GM18505 (cell line): ENCODE data around the gene EIF4A3.
"Not testable (repeated sequence)": the region's sequence is repeated elsewhere in the genome, so short reads cannot be mapped to it uniquely, and the experiment has no call there.

Experiments used
- ATAC-seq: cut with Tn5 transposase; IDR thresholded peaks from one replicate; pipeline ENCODE4 v1.9.1; 2021; ENCODE audit not compliant: unreplicated experiment
- POLR2A ChIP-seq: IDR thresholded peaks from 4 replicates; pipeline ENCODE4 v1.6.1; 2011; ENCODE audit warnings: borderline replicate concordance; ENCODE audit not compliant: insufficient read depth, insufficient read length; ENCODE audit errors: extremely low read depth

Gene EIF4A3

DNA sequence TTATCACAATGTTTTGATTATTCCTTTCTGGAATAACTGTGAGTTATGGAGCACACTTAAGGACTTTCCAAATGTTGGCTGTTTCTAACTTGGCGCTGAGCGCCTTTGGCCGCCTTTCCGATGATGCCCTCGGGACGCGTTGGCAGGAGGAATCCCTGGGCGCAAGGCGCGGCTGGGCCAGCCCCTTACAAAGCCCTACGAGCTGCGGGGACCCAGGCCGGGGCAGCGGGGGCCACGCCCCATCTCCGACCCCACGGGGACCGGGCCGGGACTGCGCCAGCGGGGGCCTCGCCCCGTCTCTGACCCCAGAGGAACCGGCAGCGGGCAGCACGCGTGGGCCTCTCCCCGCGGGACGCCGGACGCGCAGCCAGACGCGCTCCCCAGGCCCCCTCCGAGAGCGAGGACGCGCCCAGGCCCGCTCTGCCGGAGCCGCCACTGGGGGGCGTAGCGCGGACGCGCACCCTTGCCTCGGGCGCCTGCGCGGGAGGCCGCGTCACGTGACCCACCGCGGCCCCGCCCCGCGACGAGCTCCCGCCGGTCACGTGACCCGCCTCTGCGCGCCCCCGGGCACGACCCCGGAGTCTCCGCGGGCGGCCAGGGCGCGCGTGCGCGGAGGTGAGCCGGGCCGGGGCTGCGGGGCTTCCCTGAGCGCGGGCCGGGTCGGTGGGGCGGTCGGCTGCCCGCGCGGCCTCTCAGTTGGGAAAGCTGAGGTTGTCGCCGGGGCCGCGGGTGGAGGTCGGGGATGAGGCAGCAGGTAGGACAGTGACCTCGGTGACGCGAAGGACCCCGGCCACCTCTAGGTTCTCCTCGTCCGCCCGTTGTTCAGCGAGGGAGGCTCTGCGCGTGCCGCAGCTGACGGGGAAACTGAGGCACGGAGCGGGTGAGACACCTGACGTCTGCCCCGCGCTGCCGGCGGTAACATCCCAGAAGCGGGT, 45.6 kb downstream of the EIF4A3 start, which contains the start of gene GAA:
TSS of gene GAA (plus strand) at position 571 of the 935 bp plus-strand sequence. CDS start 3,006 bp downstream, outside the sequence.
- TF ChIP-seq POLR2A = peak; percentile 78
- ATAC-seq = peak; percentile 63

DNA sequence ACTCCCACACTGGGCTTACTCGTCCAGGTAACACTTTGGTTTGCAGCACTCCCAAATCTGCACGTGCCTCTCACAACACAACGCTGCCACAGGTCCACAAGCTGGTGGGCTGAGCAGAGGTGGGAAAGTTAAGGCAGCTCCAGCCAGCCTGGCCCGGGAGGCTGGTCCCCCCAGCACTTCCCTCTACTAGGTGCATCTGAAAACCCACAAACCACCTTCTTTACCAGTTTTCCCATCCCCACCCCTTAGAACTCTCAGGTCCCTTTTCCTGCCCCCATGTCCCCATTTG, 46.9 kb downstream of the EIF4A3 start:
- no peak for TF ChIP-seq POLR2A
- ATAC-seq = no peak

DNA sequence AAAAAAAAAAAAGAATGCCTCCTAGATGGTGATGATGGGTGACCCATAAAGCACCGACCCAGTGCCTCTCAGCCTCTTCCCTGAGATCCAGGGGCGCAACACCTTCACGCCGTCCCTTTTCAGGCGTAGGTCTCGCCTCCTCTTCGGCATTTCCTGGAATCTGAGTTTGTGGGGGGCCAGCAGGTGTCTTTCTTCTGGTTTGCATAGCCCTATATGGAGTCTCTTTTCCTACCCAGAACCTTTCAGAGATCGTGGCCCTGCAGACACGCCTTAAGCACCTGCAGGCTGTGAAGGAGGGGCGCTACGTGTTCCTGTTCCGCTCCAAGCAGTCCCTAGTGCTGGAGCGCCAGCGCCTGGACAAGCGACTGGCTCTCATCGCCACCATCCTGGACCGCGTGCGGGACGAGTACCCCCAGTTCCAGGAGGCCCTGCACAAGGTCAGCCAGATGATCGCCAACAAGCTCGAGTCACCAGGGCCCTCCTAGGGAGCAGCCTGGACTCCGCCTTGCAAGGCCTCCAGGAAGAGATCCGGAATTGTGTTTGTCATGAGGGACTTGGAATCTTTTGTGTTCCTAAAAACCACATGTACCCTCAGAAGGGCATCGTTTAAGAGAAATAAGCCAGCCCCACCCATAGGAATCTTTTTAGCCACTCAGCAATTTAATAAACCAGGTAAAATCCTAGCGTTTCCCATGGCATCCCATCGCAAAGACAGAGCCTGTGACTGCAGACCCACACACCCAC, 47.5 kb downstream of the EIF4A3 start:
- no peak for ATAC-seq

DNA sequence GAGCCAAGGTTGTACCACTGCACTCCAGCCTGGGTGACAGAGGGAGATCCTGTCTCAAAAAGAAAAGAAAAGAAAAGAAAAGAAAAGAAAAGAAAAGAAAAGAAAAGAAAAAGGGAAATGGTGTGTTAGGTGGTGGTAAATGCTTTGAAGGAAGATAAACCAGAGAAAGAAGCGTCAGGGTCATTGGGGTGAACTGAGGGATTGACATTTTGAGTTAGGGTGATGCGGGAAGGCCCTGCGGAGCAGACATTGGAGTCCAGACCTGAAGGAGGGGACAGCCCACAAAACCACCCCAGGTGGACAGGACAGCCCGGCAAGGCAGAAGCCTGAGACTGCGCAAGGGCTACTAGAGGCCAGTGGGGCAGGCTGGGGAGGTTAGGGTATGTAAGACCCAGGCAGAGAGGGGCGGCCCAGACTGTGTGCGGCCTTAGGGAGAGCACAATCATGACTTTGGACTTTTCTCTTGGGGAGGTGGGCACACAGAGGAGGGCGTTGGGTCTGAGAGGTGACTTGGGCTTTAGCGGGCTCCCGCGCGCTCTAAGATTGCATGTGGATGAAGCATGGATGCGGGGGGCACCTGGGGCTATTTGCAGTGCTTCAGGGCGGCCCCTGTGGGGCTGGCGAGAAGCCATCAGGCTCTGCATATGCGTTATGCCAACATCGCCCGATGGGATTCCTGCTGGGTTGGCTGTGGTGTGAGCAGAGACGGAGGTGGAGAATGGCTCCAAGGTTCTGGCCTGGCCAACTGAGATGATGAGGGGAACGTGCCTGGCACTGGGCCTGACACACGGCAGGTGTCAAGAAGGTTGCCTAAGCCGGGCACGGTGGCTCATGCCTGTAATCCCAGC, 48.9 kb downstream of the EIF4A3 start:
- TF ChIP-seq POLR2A = no peak
- no peak for ATAC-seq

More for the DNA sequence above, 47.5 kb downstream of the EIF4A3 start:
- no peak for TF ChIP-seq POLR2A

DNA sequence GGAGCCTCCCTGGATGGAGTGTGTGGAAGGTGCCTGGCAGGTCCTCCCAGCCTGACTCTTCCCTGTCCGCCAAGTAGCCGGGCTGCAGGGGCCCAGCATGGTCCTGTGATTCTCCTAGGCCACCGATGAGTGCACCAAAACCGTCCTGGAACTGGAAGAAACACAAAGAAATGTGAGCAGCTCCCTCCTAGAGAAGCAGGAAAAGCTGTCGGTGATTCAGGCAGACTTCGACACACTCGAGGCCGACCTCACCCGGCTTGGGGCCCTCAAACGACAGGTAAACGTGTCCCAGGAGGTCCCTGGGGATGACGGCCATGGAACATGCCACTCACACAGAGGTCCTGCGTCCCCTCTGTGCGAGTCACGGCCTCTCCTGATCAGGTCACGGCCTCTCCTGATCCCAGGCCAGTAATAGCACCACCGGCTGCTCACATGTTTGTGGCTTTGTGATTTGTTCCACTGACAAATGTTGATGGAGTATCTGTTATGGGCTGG, 49.8 kb downstream of the EIF4A3 start:
- ATAC-seq = no peak
- no peak for TF ChIP-seq POLR2A

DNA sequence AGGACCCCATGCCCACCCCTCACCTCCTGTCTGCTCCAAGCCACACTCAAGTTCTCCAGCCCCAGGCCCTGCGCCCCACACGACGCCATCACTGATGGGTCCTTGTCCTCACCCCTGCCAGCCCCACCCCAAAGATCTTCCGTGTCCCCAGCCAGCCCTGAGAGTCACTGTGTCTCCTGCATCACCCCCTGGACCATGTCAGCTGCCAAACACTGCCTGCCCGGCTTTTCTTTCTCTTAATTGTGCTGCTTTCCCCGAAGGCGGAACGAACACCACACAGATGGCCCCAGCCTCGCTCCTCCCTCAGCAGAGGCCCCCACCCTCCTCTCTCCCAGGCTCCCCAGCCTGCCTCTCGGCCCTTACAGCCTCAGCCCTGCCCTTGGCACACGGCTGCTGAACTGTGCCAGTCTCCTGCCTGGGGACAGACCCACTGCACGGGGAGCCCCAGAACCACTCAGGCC, 50.3 kb downstream of the EIF4A3 start:
- TF ChIP-seq POLR2A = no peak
- no peak for ATAC-seq

DNA sequence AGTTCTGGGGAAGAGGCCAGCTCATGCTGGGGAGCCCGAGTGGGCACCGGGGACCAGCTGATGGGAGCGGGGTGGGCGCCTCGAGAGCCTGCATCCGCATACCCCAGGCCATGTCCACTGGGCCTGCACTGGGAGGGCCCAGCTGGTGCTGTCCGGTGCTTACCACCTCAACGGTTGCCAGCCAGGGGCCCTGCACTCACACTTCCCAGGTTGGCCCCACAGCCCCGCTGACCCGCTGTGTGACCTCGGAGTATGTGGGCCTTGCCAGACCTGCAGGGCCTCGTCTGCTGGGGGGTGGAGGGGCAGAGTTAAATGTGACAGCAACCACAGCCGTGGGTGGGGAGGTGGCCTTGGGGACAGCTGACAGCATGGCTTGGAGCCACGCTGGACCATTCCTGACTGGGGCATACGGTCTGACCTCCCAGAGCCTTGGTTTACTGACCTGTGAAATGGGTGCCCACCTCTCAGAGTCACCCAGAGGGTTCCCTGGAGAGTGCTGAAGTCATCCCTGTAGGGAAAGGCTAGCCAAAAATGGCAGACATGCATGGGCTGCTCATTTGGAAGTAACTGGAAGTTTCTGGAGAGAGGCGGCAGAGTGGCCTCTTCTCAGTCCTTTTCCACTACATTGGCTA, 51.0 kb downstream of the EIF4A3 start:
- no peak for TF ChIP-seq POLR2A
- ATAC-seq = no peak

DNA sequence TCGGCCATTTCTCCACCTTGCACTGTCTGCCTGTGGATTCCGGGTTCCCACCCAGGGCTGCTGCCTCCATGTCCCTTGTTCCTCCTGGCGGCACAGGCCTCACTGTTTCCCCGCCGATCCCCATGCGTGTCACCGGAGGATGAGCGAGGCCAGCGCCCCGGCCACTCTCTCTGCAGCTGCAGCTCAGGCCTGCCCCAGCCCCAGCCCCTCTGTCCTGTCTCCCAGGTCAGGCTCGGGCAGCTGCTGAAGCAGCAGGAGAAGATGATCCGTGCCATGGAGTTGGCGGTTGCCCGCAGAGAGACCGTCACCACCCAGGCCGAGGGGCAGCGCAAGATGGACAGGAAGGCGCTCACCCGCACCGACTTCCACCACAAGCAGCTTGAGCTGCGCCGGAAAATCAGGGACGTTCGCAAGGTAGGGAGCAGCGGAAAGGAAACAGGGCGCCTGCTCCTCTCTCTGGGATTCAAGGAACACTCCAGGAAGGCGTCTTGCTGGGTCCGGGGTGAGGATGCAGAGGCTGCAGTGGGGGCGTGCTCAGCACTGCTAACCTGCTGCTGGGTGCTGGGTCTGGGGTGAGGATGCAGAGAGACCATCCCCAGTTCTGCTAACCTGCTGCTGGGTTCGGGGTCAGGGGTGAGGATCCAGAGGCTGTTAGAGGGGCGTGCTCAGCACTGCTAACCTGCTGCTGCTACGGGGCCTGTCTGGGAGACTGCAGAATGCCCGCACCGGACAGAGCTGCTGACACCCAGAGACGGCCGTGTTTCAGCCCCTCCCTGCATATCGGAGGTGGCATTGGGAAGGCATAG, 51.7 kb downstream of the EIF4A3 start:
- no peak for TF ChIP-seq POLR2A
- ATAC-seq = no peak

DNA sequence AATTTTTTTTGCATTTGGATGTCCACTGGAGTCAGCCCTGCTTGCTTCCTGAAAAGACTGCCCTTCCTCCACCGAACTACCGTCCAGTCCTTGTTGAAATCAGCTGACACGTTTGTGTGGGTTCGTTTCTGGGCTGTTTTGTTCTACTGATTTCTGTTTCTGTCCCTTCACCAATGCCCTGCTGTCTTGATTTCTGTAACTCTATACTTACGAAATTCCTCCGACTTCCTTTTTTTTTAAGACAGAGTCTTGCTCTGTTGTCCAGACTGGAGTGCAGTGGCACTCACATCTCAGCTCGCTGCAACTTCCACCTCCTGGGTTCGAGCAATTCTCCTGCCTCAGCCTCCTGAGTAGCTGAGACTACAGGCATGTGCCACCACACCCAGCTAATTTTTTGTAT, 54.0 kb downstream of the EIF4A3 start:
- ATAC-seq = no peak
- TF ChIP-seq POLR2A = no peak

DNA sequence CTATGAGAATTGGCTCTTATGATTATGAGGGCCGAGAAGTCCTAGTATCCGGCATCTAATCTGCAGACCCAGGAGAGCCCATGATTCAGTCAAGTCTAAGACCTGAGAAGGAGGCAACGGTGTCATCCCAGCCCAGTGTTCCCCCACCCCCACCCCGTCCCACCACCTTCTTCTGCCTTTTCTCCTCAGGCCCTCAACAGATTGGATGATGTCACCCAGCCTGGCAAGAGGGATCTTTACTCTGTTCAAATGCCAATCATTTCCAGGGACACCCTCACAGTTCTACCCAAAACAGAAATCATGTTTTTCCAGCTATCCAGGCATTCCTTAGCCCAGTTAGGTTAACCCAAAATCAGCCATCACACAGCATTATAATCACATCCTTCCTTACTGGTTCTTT, 55.6 kb downstream of the EIF4A3 start:
- TF ChIP-seq POLR2A = no peak
- ATAC-seq = no peak

DNA sequence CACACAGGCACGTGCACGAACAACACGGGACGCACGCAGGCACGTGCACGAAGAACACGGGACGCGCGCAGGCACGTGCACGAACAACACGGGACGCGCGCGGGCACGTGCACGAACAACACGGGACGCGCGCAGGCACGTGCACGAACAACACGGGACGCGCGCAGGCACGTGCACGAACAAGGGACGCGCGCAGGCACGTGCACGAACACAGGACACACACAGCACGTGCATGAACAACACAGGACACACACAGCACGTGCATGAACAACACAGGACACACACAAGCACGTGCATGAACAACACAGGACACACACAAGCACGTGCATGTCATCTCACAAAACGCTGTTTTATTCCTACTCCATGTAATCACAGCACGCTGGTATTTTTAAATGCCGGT, 56.8 kb downstream of the EIF4A3 start:
- not testable (repeated sequence) for ATAC-seq

DNA sequence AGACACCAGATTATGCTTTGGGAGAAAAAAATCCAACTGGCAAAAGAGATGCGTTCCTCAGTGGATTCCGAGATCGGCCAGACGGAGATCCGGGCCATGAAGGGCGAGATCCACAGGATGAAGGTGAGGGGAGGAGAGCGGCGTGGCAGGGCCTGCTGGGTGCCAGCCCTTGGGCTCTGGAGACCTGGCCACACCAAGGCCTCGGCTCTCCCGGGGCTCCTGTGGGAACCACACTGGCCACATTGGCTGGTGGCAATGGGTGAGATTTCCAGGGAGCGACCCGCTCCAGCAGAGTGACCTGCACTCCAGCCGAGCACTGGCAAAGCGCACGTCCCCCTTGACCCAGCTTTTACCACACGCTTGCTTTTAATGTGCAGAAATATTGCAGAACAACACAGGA, 57.2 kb downstream of the EIF4A3 start:
- no peak for ATAC-seq

More for the DNA sequence above, 57.2 kb downstream of the EIF4A3 start:
- no peak for TF ChIP-seq POLR2A
